GM19240 (cell line): Measurements from ENCODE around the gene RAPSN.

Experiments
- DNase-seq: peaks from one replicate; pipeline ENCODE4 v3.0.0; 2011; ENCODE audit warnings: low spot score; ENCODE audit not compliant: insufficient read length

Gene RAPSN

DNA sequence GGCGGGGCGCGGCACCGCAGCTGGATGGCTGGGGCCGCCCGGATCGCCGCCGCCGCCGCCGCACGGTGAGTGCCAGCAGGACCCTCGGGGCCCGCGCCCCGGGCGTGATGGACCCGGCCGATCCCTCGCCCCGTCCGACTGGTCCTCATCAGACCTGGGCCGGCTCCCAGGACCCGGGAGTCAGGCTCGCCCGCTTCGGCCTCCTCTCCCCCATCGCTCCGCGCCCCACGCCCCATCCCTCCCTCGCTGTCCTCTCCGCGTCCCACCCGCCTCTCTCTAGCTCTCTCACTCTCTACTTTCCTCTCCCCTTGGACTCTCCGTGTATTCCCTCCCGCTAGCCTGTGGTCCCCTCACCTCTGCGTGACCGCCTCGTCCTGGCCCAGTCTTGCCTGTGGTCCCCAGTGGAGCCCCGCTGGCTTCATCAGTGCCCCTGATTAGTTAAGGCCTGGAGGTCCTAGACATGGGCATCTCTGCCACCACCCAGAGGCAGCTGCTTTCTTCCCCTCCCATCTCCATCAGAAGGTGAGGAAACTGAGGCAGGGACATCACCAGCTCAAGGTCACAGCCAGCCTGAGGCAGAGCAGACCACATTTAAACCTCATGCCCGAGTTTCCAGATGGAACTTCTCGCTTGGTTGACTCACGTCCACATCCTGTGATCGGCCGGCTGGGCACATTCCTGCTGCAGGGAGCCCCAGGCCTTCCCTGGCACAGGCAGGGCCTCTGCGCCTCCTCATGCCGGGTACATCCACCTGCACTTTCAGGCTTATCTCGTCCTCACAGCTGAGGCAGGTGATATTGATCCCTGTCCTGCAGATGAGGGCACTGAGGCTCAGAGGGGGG is 40.1 kb downstream of the RAPSN start:
- DNase-seq: no peak

DNA sequence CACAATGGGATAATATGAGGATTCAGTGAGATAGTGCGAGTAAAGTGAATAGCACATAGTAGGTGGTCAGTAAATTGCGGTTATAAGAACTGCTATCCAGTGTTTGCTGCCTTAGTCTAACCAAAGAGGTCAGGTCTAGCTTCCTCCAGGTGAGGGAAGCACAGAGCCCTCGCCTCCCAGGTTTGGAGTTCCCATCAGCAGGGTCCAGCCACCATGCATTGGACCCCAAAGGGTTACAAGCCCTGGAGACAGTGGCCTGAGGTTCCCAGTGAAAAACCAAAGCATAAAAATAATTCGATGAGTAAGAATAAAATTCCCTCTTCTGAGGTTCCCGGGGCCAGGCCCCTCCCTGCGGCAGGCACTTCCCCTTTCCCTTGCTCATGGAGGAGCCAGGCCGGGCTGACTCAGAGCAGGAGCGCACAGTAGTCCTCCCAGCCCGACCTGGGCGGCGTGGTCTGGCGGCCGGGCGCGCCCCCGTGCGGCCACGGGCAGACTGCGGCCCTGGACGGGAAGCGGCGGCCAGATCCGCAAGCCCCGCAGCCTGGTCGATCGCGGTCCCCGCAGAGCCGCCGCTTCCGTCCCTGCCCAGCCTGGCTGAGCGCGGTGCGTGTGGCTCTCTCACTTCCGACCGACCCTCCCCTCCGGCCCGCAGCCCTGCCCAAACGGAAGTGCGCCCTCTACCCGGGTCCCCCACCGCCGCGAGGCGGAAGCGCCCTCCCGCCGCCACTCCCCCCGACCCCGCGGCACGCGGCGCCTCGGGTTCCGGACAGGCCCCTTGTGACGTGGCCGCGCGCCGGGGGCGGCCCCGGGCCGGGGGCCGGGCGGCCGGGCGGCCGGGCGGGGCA is 41.0 kb downstream of the RAPSN start, which contains the start of gene SLC39A13:
TSS of gene SLC39A13 (plus strand) at position 845 of the 845 bp plus-strand sequence. CDS start 1,505 bp downstream, outside the sequence.
- peak; percentile 97 for DNase-seq

DNA sequence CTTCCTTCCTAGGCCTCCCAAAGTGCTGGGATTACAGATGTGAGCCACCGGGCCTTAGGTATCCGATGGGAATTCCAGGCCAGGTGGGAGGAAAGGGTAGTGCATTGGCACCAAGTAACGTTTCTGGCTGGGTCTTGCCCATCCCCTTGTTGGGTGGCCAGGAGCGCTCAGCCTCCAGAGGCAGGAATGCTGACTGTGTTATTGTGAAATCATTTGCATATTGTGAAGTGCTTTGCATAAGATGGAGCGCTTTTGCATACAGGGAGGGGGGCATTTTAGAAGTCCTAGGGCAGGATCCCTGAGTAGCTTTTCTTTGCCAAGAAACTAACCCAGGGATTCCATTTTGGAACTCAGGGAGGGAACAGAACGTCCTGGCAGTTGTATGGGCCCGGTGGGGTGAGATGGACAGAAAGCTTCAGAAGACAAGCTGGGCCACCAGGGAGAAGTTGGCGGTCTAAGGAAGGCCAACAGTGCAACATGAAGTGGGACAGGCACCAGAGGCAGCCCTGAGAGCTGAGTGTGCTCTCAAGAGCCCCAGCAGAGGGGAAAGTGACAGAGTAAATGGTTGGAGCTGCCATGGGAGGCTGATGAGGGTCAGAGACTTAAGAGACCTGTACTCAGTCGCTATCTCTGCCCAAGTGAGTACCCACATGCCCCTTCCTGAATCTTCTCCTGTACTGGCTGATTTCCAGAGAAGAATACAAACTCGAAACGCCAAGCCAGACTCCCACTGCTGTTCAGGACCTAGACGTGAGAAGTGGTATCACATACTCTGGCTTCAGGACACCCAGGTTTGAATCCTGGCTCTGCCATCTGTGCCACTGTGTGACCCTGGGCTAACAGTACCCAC is 41.8 kb downstream of the RAPSN start:
- DNase-seq: no peak

DNA sequence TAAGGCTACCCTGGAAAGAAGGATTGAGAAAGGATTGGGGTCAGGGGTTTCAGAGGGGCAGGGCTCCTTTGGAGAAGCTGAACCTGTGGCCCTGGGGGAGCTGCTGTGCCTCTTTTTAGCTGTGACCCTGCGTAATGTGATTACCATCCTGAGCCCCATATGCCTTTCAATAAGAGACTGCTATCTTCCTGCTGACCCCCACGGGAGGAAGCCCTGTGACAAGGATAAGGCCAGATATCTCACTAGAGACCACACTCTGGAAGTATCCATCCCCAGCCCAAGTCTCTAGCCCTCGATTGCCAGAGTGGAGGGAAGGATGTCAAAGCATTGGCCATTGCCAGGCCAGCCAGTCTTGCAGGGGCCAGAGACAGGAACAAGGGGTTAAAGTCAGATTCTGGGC is 45.4 kb downstream of the RAPSN start:
- no peak for DNase-seq

DNA sequence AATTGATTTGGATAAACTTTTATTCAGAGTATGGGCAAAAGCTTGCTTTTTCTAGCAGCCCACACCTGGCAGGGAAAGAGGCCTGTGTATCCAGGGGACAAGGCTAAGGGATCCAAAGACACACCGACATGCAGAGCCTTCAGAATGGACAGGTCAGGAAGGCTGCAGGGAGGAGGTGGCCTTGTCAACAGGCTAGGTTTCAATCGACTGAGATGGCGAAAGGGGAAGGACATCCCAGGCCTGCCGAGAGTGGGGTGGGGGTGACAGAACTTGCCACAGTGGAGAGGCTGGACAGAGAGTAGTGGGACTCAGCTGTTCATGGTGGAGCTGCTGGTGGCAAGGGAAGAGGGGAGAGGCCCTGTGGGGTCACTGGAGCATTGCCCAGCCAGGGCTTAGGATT is 45.8 kb downstream of the RAPSN start:
- DNase-seq: no peak

DNA sequence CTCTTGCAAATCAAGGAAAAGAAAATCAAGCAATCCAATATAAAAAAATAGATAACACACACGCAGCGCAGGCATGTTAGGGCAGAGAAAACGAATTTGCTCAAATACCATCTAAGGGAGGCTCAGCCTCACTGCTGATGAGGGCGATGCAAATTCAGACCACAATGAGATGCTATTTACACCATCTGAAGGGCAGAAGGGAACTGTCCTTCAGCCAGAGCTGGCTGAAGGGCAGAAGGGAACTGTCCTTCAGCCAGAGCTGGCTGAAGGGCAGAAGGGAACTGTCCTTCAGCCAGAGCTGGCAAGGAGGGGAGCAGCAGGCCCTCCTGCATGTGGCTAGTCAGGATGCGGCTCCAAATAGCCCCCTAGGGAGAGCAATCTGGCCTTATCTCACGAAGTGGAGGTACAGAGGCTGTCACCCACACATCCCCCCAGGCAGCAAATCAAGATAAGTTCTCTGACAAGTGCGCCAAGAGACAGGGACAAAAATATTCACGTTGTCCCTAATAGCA is 48.1 kb downstream of the RAPSN start:
- no peak for DNase-seq

DNA sequence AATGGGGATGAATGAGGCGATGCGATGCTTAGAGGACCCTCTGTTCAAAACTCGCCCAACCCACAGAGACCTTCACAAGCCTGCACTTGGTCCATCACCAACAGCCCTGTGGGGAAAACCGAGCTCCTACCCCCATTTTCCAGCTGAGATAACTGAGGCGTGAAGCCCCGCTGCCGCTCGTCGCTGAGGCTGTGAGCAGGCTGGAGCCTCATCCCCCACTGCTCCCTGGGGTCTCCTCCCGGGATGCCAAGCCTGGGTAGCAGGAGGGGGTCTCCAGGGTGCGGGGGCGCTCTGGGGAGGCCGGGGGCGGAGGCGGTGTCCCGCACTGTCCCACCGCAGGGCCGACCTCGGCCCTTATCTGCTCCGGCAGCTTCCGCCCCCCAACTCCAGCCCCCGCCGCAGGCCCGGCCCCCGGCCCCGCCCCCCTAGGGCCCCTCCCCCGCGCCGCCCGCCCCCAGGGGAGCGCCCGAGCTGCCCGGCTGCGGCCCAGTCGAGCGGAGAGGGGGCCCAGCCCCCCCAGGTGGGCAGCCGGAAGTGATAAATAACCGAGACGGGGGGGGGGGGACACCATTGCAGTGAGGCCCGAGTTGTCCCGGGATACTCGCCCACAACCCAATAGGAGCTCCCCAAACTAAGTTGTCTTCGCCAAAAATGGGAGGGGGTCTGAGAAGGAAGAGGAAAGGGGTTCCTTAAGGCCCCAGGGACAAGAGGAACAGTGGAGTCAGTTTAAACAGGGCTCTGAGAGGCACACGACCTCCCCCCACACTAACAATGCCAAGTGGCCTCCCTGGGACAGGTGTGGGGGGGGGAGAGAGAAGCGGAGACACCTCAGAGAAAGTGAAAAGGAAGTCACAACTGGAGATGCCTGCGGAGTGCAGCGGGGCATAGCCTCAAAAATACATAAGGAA is 48.8 kb downstream of the RAPSN start:
- no peak for DNase-seq

DNA sequence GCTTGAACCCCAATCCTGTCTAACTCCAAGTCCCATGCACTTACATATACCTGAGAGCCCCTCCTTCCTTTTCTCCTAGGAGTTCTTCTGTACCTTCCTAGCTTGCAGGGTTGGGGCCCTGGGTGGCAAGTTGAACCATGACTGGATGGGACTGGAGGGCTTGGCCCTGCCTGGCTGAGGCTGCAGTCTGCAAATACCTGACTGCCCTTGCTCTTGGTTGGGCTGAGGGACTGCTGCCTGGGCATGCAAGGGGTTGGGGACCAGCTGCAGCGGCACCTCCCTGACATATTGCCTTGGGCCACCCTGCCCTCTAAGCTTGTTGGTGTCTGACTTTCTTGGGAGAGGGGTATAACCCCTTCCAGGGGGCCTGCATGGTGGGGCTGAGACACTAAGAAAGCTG is 50.4 kb downstream of the RAPSN start:
- no peak for DNase-seq

DNA sequence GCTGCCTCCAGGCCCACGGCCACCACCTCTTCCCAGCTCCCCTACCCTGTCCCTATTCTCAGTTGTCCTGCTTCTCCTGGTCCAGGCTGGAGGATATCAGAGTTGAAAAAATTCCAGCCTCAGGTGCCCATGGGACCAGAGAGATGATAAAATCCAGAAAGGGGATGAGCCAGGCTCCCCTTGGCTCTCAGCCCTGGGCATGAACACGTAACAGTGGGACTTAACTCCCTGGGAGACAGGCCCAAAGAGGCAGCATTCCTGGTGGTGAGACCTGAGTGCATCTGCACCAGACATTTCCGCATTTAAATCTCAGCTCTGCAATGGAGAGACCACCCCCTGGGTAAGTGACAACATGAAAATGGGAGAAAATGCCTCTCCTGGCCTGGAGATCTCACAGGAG is 50.9 kb downstream of the RAPSN start:
- DNase-seq: no peak

DNA sequence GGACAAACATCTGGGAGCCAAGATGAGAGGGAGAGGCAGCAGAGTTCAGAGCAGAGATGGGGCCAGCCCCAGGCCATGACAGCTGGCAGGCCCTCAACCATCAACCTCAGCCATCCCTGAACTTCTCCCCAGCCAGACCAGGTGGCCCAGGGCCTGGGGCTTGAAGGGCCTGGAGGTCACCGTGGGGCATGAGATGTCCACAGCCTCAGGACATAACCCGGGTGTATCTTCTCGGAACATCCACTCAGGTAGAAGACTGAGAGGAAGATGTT is 53.0 kb downstream of the RAPSN start:
- DNase-seq: no peak

DNA sequence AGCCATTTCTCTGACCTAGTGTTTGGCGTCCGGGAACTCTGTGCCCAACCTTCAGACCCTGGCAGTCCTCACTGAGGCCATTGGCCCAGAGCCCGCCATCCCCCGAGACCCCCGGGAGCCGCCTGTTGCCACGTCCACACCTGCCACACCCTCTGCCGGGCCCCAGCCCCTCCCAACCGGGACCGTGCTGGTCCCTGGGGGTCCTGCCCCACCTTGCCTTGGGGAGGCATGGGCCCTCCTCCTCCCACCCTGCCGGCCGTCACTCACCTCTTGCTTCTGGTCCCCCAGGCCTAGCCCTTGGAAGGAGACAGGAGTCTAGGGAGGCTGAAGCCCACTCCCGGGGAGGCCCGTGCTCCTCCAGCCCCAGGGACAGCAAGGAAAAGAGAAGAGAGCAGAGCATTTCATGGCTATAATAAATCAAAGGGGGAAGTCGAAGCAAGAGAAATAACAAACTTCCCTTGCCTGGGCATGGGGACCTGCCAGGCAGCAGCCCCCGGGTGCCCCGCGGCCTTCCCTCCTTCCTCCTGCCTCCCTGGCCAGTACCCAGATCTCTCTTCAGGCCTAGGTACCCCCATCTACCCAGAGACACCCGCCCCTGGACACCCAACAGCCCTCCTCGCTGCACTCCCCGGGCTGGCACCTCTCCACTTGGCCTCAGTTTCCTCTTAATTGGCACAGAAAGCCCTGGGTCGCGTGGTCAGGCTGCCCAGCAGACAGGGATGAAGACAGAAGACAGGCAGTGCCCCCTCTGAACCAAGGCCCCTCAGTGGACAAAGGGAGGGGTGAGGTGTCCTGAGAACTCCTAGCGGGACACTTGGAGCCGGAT is 53.5 kb downstream of the RAPSN start:
- no peak for DNase-seq

DNA sequence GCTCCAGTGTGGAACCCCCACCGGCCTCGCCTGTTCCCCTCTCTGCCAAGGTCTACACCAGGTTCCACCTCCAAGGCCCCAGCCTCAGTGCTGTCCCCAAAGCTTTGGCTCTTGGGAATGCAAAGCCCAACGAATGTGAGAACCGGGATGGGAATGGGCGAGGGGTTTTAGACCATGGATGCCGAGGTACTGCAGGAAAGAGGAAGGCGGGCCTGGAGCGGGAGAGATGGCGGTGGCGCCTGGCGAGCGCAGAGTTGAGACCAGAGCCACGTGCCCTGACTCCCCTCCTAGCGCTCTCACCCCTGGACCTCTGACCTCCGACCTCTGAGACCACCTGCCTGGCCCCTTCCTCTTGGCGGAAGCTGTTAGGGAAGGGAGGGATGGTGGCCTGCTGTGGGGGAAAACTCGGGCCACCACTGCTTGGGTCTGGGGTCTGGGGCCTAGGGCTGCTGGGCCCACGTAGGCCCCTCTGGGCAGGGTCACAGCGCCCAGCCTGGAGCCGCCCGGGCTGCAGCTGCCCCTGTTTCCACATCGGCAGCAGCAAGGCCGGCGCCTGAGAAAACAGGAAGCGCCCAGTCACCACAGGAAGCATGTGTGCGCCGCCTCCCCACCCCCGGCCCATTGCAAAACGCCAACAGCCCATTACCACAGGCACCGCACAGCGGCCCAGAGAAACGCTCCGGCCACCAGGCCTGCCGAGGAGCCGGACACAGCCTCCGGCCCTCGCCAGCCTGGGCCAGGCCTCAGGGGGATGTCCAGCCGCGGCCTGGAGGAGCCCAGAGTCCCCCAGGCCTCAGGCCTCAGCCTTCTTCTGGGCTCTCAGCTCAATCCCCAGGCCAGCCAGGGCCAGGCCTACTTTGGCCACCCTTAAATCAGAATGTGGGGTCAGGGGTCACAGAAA is 54.4 kb downstream of the RAPSN start:
- peak; percentile 81 for DNase-seq

DNA sequence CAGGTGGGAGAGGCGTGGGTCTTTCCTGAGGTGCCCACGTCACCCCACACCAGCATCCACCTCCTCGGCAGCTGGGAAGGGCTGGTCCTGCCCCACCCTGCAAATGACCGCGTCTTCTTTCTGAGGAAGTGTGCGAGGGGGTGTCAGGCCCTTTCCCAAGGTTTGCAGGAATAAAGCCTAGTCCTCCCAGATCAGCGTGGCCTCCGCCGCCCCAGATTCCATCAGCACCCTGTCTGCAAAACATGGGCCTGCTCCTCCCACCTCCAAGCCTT is 55.0 kb downstream of the RAPSN start:
- DNase-seq: no peak

DNA sequence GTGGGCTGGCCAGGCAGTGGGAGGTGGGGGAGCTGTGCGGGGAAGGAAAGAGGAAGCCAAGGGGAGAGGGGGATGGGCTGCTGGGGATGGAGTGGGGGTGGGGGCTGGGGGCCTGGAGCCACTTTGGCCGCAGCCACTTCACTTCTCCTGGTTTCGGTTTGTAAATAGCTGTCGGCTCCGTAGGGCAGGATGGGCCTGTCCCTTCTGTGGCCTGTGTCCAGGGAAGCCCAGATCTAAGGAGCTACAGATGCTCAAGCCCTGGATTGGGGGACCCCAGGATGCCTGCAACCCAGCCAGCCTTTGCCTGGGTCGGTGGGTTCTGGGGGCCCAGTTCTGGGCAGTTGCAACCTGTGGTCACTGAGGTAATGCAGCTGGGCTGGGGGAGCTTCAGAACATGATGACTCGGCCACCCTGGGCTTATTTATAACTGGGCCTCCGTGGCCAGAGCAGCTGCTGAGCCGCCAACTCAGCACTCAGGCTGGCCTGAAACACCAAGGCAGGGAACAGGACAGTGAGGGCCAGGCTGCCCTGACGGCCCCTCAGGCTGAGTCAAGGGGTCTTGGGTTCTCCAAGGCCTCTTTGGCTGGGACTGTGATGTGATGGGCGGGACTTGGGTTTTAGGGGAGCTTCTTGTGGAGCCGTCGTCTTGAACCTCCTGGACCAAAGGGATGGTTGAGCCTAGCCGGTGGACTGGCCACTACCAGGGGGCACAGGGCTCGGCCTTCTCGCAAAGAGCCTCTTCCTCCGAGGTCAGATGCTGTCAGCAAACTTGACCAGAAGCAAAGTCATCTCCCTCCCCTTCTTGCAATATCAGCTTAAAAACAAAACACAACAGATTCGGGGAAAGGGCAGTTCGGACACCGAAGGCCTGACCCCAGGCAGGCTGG is 55.5 kb downstream of the RAPSN start:
- DNase-seq: no peak

DNA sequence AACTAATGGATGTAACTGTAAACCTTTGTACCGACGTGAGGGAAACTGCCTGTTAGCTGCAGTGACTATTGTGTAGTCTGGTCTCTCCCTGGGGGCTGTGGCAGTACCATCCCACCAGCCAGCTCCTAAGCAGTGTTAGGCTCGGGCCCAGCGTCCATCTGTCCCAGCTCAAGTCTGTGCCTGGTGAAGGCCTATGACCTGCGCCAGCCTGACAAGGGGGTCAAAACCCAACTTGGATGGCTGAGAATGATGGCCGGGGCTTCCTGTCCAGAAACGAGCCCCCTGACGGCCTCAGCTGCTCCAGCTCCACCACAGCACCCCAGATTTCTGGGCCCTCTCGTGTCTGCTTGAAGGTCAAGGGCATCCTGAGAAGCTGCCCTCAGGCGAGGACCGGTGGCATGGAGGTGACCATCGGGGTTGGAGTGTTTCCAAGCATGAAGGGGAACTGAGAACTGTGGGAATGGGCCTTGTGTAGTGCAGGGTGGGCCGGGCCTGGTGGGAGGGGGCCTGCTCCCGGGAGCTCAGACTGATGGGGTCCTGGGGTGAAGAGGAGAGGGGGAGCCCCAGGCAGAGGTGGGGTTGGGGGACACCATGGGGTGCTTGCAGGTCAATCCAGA is 56.3 kb downstream of the RAPSN start:
- DNase-seq: no peak

DNA sequence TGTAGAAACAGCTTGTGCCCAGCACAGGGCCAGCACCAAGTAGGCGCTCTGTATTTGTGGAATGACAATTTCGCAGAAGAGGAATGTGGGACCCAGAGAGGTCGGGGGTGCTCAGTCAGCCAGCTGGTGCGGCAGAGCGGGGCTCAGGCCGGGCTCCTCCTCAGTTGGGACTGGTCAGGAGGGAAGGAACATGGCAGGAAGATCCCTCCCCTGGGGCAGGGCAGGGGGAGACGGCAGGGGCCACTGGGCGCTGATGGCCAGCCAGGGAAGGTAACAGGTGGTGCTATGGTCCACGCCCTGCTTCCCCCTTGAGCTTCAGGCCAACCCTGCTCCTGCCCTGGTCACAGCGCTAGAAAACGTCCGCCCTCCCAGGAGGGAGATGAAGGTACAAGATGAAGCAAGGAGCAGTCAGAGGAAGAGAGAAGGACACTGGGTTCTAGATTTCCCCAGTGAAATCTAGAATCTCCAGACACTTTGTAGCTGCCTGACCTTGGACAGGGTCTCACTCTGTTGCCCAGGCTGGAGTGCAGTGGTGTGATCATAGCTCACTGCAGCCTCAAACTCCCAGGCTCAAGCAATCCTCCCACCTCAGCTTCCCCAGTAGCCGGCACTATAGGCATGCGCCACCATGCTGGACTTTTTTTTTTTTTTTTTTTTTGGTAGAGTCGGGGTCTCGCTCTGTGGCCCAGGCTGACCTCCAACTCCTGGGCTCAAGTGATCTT is 57.1 kb downstream of the RAPSN start:
- DNase-seq: no peak

DNA sequence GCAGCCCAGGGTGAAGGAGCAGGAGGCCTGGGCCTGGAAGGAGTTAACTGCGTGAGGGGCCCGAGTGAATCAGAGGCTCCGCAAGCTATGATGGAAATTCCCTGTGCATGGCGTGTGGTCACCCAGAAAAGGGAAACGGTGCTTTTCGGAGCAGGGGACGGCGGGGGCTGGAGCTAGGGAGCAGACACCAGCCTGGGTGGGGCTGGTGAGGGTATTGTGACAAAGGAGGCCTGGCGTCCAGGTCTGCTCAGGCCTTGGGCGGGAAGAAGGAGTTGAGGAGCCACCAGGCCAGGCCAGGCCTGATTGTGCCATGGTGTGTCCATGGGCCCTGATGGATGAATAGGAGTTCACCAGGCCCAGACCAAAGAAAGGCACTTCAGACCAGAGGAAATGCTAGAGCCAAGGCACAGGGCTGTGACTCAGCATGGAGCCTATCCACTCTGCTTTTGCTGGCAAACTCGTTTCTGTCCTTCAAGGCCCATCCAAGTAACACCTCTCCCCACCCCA is 57.8 kb downstream of the RAPSN start:
- DNase-seq: no peak
